Inflammatory macrophage (primary cell): ENCODE data around the gene CNOT1.
"Not testable (repeated sequence)": the region's sequence is repeated elsewhere in the genome, so short reads cannot be mapped to it uniquely, and the experiment has no call there.

Experiments used
- DNase-seq, 2 donors: peaks; one replicate each; pipeline ENCODE4 v3.0.0-alpha.2; 2020 to 2022

Gene CNOT1

DNA sequence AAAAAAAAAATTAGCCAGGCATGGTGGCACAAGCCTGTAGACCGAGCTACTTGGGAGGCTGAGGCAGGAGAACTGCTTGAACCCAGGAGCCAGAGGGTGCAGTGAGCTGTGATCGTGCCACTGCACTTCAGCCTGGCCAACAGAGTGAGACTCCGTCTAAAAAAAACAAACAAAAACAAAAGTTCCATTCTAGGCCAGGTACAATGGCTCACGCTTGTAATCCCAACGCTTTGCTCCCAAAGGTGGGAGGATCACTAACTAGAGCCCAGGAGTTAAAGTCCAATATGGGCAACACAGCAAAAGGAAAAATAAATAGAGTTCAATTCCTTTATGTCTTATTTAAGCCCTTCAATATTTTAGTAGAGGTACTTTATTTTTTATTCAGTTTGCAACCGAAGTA, 47.5 kb downstream of the CNOT1 start:
- DNase-seq, result no peak

DNA sequence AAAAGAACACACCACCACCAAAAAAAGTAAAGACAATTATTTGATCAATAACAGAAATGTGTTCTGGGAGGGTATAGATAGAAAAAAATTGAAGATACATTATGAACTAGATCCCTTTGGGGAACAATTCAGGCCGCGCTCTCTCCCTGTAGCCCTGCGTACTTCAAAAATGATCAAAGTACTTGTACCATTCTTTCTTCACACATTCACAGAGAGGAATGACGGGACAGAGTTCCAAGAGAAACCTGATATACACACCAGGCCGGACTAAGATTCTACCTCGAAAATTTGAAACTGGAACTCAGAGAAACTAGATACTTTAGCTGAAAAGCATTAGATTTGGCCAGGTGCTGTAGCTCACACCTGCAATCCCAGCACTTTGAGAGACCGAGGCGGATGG, 50.0 kb downstream of the CNOT1 start:
- DNase-seq, result no peak

DNA sequence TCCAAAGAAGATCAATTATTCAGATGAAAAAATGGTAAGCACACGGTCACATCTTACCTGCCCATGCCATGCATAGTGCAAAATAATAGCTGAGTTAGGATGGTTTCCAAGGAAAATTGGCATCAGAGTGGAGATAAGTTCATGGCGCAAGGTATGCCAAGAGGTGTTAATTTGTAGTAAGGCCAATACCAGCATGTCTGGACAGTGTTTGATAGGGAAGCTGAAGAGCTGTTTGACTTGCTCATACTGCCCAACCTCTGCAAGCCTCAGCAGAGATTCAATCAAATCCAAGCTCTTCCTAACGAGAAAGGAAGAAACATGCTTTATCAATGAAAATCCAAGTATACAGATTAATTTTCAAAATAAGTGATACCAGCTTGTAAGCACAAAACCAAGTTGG, 51.0 kb downstream of the CNOT1 start:
- DNase-seq, result no peak

DNA sequence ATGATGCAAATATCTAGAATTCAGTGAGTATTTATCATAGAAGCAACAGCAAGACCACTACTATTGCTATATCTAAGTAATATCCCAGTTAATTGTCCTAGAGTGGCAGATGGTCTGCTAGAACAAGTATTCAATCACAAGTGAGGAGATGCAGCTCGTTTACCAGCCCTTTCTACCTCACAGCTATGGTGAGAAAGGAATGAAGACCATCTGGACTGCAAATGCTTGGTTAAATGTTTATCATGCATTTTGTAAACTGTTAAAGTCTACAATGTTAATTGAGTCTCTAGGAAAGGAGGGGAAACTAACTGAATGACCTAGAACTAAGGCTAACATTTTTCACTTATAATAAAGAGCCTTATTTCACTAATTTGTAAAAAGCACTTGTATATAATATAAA, 52.5 kb downstream of the CNOT1 start:
- no peak for DNase-seq

DNA sequence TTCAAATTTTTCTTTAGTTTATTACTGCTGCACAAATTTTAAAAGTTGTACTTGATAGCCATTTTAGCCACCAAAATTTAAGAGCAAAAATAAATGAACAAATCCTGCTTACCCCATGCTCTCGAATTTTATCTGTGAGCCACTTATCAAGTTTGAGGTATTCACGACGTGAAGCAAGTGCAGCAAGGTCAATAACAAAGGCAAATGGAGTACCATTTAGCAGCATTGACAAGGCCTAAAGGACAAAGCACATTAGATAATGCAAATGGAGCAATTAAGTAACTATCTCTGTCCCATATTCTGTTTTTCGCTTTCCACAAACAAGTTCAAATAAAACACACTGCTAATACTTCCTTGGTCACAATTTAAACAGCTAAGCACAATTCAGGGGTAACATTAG, 54.7 kb downstream of the CNOT1 start:
- DNase-seq, result no peak

DNA sequence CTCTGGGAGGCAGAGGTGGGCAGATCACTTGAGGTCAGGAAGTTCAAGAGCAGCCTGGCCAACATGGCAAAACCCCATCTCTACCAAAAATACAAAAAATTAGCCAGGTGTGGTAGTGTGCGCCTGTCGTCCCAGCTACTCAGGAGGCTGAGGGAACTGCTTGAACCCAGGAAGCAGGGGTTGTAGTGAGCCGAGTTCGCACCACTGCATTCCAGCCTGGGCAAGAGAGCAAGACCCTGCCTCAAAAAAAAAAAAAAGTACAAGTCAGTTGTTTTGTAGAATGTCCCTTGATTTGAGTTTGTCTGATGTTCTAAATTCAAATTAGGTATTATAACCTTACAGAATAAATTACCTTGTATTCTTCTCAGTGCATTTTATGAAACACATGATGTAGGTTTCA, 63.9 kb downstream of the CNOT1 start:
- DNase-seq, result not testable (repeated sequence)

DNA sequence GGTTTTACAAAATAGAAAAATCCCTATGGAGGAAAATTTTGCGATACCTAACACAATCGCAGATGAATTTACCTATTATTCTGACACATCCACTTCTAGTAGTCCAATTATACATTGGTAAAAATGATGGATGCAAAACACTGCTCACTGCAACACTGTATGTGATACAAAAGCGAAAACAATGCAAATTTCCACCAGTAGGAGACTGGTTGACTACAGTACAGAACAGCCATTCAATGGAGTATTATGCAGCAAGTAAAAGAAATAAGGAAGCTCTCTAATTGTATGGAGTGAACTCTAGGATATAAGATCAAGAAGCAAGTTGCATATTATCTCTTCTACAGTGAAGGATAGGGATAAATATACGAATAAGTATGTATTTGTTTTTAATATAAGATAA, 65.9 kb downstream of the CNOT1 start:
- no peak for DNase-seq

DNA sequence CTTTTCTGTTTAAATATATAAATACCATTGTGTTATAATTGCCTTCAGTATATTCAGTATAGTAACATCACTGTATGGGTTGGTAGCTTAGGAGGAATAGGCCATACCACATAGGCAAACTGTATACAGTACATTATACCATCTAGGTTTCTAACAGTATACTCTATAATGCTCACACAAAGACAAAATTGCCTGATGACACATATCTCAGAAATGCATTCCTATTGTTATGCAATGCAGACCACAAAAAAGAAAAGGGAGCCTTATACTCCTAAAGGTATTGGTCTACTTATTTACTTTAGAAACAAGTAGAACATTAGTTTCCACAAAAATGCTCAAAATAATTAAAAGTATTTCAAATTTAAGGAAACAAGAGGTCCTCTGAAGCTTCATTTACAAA, 66.4 kb downstream of the CNOT1 start:
- no peak for DNase-seq

DNA sequence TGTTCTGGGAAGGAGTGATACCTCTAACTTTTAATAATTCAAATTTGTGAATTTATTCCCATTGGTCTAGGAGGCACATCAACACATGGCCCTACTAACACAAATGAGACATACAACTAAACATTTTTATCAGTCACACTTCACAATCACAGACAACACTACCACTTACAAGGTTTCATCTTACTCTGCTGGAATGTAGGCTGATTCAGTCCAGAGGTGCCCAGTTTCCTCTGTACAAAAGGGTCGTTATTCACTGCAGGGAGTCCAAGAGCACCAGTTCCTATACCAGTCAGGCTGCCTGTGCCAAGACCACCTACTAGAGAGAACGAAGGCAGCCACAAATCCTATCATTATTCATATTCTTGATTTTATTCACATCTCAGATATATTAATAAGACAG, 72.9 kb downstream of the CNOT1 start:
- no peak for DNase-seq

DNA sequence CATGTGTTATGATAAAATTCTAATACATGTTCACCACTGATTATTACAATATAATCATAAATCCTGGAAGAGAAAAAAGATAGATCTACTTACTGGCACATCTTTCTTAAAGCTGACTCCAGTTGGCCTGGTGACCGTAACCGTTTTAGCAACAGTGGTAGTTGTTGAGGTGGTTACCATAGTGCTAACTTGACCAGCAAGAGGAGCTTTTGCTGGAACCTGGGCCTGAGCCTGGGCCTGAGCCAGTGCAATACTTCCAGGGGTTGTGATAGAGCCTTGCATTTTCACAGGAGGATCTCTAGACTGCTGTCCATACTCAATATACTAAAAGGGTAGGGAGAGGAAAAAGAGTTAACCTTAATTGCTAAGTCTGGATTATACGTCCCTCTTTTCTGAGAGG, 78.1 kb downstream of the CNOT1 start:
- no peak for DNase-seq

DNA sequence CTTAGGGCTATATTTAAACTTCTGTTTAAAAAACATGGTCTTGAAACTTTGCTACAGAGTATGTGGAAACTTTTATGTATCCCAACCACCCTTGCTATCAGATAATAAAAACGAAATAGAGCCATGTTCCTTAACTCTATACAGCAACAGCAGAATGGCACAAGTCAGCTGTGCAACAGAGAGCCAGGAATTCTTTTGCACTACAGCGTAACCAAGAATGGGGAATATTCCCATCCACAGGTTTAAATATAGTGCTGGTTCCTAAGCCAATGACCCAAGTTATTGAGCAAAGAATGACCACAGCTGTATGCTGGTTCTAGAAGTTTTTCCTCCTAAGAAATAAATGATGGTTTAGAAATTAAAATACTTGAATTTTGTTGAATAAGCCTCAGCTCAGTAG, 81.2 kb downstream of the CNOT1 start:
- no peak for DNase-seq

DNA sequence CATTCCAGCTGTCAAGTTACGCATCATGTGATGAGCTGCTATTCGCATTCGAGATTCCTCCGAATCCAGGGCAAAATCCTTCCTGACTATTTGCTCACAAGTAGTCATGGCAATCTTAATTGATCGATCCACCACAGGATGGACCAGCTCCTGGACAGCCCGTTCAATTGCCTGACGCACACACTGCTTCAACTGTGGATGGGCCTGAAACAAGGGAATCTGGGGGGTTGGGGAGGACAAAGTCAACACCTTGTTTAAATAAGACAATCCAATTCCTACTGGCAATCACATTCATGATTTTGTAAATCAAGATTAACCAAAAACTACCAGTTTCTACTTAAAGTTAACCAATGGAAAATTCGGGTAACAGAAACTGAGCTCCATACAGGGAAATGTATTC, 85.9 kb downstream of the CNOT1 start:
- DNase-seq, result no peak

DNA sequence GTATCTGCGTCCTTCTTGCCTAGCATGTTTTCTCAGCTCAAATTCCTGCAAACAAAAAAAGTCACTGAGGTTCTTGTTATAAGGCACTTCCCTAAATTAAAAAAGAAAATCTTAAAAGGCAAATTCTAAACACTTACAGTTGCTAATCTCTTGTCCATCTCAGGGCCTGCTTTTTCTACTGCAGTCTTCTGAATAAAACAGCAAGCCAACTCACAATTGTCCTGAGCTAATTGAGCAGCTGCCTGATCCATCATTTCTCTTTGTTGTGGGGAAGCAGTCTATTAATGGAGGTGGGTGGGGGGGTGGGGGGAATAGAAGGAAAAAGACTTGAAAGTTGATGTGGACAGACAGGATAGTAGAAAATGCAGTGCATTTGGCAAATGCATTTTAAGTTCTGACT, 87.3 kb downstream of the CNOT1 start:
- DNase-seq, result no peak

DNA sequence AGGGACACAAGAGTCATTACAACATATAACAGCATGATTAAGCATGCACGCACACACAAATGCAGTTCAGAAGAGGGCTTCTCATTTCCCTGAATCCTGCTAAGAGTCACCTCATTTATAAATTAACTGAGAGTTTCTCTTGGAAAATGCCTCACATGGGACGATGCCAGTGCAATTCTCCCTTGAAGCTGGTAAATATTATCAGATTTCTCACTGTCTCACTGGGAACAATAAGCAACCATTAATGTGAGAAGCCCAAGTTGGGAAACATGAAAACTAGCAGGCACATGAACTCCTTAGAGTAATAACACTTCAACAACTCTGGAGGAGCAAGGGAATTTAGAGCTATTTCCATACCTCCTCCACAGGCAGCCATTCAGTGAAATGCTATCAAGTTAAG, 87.9 kb downstream of the CNOT1 start:
- DNase-seq, result no peak

DNA sequence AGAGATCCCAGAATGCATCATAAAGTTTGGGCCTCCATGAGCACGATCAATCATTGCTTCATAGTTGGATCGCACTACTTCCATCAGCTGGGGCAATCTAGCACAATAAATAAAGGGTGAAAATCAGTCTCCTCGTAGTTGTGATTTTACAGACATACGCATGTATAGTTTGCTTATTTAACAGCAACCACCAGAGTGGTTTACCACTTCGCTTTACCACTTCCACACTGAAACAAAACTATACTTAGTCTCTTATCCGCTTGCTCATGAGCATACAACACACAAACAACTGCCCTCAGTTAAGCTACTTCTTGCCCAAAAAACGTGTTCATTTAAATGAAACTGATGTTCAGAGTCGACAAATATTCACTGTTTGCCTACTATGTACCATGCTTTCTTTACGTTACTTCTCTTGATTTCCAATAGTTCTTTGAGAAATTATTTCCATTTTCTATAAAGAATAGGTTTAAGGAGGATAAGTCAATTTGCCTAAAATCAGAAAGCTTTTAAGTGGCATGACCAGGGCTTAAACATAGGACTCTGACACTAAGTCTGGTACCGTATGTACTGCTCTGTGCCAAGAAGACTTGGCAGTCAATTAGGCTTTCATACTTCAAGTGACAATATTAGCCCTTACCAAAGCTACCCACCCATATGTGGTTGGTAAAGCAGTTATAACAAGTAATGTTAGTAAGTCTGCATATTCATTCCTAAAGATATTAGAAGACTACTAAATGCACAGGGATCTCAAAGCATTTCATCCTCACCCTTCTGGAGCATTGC, 92.3 kb downstream of the CNOT1 start:
- DNase-seq, result no peak

DNA sequence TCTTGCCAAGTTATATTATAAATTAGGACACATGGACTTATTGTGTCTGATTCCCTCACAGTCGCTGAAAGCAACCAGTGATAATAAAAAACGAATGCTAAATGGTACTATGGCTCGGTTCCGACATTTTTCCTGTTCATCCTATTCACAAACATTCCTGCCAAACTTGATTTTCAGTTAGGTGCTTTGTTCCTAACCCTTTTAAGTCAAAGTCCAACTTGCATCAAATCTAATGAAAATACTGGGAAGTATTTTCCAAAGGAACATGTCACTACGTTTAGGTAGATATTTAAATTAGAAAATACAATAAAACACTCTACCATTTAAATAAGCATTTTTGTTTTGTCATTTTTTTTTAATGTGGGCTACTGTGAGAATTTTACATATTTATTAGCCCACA, 93.3 kb downstream of the CNOT1 start:
- no peak for DNase-seq

DNA sequence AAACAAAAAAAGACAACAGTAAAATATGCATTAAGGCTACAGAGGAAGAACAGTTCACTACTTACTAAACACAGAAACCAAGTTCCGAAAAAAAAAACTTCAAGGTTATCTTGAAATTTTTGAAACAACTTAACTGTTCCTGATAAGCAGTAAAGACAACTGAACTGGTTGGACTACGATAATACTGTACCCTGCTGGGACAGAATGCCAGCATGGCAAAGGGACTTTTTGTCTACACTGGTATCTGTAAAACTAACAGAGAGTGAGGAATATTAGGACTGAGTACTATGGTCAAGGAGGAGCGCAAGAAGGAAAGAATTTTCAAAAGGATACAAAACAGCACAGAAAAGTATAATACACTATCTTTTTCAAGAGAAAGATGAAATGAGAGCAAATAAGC, 94.5 kb downstream of the CNOT1 start:
- no peak for DNase-seq

DNA sequence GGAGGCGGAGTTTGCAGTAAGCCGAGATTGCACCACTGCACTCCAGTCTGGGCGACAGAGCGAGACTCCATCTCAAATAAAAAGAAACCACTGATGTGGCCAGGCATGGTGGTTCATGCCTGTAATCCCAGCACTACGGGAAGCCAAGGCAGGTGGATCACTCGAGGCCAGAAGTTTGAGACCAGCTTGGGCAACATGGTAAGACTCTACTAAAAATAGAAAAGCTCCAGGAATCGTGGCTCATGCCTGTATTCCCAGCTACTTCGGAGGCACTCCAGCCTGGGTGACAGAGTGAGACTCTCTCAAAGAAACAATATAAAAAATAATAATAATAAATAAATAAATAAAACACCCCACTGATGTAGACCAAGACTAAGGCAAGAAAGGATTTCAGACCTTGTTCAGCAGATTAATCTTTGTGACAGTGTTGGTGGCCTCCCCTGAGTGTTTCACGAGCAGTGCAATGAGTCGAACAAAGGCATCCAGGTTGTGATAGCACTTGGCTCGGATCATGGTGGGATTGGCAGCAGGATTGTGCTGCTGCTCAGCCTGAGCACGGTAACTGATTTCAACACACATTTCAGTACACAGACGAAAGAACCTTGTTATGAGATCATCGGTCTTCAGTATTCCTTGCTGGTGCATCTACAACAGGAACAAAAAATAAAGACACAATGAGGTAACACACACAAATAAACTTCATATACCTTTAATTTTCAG, 95.7 kb downstream of the CNOT1 start:
- DNase-seq, result no peak

DNA sequence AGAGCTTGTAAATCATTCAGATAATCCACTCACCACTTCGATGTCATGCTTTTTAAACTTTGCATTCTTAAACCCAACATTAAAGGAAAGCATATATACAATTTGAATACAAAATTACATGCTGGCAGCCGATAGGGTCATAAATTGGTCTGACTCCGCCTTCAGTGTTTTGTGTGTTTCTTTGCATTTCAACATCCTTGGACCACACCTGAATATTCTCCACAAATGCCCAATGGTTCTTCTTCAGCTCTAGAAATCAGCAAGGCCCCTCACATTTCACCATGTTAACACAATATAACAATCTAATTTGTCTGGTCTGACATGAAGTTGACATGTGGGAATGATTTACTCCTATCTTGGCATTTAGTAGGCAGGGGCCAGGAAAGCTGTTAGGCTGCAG, 97.2 kb downstream of the CNOT1 start:
- no peak for DNase-seq

DNA sequence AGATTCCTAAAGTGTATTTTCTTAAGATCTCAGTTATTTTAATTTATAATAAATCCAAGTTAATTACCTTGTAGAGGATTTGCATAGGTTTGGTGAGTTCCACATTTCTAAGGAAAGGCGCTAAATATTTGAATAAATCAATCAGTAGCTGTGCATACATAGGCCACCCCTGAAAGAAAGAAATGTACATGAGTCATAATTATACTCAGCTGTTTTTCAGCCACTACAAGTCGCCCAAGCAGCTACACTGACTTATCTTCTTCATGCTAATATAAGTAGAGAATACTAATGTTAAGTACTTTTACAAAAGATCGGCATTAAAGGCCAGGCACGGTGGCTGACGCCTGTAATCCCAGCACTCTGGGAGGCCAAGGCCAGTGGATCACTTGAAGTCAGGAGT, 99.4 kb downstream of the CNOT1 start:
- DNase-seq, result no peak

DNA sequence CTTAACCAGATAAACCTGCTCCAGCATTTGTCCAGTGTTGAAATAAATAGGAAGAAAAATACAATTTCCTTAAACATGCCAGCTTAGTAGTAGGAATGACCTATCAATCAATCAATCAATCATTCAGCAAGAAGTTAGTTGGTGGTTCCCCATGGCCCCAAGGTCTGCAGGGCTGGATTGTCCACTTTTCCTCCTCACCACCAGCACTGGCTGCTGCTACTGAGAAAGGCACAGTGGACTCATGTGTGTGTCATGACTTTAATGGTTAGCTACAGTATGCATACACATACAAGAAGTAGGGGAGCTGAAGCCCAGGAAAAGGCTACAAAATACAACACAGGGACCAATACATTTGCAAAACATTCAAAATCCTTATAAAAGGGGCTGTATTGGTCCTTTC, 109.9 kb downstream of the CNOT1 start:
- DNase-seq, result no peak

DNA sequence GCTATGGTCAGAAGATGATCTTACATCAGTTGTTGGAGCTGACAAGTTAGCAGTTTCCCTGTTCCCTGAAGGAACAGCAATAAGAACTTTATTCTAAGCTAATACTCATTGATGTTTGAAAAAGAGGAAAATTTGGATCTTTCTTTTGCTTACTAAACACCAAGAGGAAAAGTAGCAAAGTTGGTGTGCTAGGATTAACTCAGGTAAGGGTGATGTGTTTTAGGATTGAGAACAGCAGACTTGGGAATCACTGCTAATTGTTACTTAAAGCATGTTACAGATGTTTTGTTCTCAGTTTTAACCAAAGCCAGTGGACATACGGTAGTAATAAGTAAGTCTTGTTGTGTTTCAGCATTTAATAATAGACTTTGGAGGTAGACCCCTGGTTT, 110.7 kb downstream of the CNOT1 start:
- no peak for DNase-seq

DNA sequence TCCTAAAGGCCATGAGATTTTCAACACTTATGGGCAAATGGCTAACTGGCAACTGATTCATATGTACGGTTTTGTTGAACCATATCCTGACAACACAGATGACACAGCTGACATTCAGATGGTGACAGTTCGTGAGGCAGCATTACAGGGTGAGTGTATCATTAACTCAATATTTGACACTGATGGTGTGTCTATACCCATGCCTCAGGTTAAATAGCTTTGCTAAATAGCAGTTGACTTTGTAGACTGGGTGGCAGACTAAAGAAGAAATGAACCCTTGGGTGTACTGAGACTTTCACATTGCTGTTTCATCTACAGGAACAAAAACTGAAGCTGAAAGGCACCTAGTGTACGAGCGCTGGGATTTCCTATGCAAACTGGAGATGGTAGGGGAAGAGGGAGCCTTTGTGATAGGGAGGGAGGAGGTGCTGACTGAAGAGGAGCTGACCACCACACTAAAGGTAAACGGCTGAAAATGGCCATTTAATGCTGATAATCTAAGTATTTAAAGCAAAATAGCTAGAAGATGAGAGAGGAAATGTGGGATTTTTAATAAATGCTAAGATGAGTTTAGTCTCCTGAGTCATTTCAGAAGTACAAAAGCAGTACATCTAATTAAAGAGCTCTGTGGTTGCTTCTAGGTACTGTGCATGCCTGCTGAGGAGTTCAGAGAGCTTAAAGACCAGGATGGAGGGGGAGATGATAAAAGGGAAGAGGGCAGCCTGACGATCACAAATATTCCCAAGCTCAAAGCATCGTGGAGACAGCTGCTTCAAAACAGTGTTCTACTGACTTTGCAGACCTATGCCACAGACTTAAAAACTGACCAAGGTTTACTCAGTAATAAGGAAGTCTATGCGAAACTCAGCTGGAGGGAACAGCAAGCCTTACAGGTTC, 111.3 kb downstream of the CNOT1 start:
- DNase-seq, result no peak

DNA sequence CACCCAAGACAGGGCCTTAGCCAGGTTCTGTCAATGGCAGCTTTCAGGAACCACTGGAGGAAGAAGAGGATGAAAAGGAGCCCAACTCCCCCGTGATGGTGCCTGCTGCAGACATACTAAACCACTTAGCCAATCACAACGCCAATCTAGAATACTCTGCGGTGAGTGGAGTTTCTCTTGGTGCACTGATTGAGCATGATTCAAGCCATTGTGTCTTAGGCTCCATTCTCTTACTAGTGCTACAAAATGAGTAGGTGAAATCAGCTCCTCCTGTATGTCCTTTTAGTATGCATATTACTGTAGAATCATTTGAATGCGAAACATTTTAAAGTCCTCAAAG, 112.9 kb downstream of the CNOT1 start:
- DNase-seq, result no peak
